IMR-90 (cell line): ENCODE measurements around the gene ZNF582. TPM values are rescaled to one million over a fixed set of nuclear protein-coding genes. Genes with fewer than 3 reads are reported as not detected.

Source experiments
- polyA plus RNA-seq, 3 experiments: library from polyadenylated mRNA; depleted of rRNA; stranded (reverse); fragments of >200 nt; gene quantifications; 2 replicates each; pipeline ENCODE4 v1.2.3, GENCODE V29; 2012; ENCODE audit warnings: low replicate concordance in 1 of 3
- total RNA-seq: library from RNA; depleted of rRNA; stranded (reverse); fragments of >200 nt; gene quantifications from 2 replicates; pipeline ENCODE4 v1.2.3, GENCODE V29; 2012; rRNA removed

ZNF582 gene
- total and polyA plus RNA-seq, 2 of the 4 experiments (the other 2 are of a cell fraction), result 1.6 to 1.8 TPM

Other genes with a start within 250 kb of the ZNF582 start
- not detected in 2 replicates for gene GALP, start 217.5 kb downstream of the ZNF582 start, total RNA-seq
- not detected in 2 replicates for gene GALP, start 217.5 kb downstream of the ZNF582 start, polyA plus RNA-seq (2012; rRNA removed)
- gene ZSCAN5B, start 195.8 kb downstream of the ZNF582 start, total RNA-seq, result not detected in 2 replicates
- not detected in 2 replicates for gene ZSCAN5B, start 195.8 kb downstream of the ZNF582 start, polyA plus RNA-seq (2012; rRNA removed)
- gene ZSCAN5C, start 191.3 kb downstream of the ZNF582 start, total RNA-seq, result not detected in 2 replicates
- gene ZSCAN5C, start 191.3 kb downstream of the ZNF582 start, polyA plus RNA-seq (2012; rRNA removed), result not detected in 2 replicates
- gene EDDM13, start 120.8 kb downstream of the ZNF582 start, total RNA-seq, result not detected in 2 replicates
- gene EDDM13, start 120.8 kb downstream of the ZNF582 start, polyA plus RNA-seq (2012; rRNA removed), result not detected in 2 replicates
- gene ZSCAN5A, start 78.7 kb downstream of the ZNF582 start, total RNA-seq, result 3.6 and 4.3 TPM in 2 replicates
- gene ZSCAN5A, start 78.7 kb downstream of the ZNF582 start, polyA plus RNA-seq (2012; rRNA removed), result 5.0 and 7.5 TPM in 2 replicates
- 5.4 and 6.9 TPM in 2 replicates for gene ZNF583, start 10.8 kb upstream of the ZNF582 start, total RNA-seq
- 1.9 and 2.8 TPM in 2 replicates for gene ZNF583, start 10.8 kb upstream of the ZNF582 start, polyA plus RNA-seq (2012; rRNA removed)
- 3.4 and 4.7 TPM in 2 replicates for gene ZNF667, start 83.8 kb upstream of the ZNF582 start, total RNA-seq
- gene ZNF667, start 83.8 kb upstream of the ZNF582 start, polyA plus RNA-seq (2012; rRNA removed), result 1.3 and 1.8 TPM in 2 replicates
- gene ZNF471, start 114.3 kb upstream of the ZNF582 start, total RNA-seq, result 2.3 and 2.8 TPM in 2 replicates
- gene ZNF471, start 114.3 kb upstream of the ZNF582 start, polyA plus RNA-seq (2012; rRNA removed), result 1.9 and 2.5 TPM in 2 replicates
- gene ZFP28, start 145.4 kb upstream of the ZNF582 start, total RNA-seq, result 6.4 and 6.5 TPM in 2 replicates
- 2.7 and 3.0 TPM in 2 replicates for gene ZFP28, start 145.4 kb upstream of the ZNF582 start, polyA plus RNA-seq (2012; rRNA removed)
- 3.8 and 4.4 TPM in 2 replicates for gene ZNF470, start 173.9 kb upstream of the ZNF582 start, total RNA-seq
- 1.5 and 1.7 TPM in 2 replicates for gene ZNF470, start 173.9 kb upstream of the ZNF582 start, polyA plus RNA-seq (2012; rRNA removed)
- gene ZNF71, start 201.8 kb upstream of the ZNF582 start, total RNA-seq, result 7.5 and 9.3 TPM in 2 replicates
- gene ZNF71, start 201.8 kb upstream of the ZNF582 start, polyA plus RNA-seq (2012; rRNA removed), result 7.9 and 8.1 TPM in 2 replicates
- gene SMIM17, start 249.6 kb upstream of the ZNF582 start, total RNA-seq, result 0.28 TPM in 1 of 2 replicates, not detected in the other
- gene SMIM17, start 249.6 kb upstream of the ZNF582 start, polyA plus RNA-seq (2012; rRNA removed), result 0.10 TPM in 1 of 2 replicates, not detected in the other